ENCODE data around the gene PRDX2.

DNA sequence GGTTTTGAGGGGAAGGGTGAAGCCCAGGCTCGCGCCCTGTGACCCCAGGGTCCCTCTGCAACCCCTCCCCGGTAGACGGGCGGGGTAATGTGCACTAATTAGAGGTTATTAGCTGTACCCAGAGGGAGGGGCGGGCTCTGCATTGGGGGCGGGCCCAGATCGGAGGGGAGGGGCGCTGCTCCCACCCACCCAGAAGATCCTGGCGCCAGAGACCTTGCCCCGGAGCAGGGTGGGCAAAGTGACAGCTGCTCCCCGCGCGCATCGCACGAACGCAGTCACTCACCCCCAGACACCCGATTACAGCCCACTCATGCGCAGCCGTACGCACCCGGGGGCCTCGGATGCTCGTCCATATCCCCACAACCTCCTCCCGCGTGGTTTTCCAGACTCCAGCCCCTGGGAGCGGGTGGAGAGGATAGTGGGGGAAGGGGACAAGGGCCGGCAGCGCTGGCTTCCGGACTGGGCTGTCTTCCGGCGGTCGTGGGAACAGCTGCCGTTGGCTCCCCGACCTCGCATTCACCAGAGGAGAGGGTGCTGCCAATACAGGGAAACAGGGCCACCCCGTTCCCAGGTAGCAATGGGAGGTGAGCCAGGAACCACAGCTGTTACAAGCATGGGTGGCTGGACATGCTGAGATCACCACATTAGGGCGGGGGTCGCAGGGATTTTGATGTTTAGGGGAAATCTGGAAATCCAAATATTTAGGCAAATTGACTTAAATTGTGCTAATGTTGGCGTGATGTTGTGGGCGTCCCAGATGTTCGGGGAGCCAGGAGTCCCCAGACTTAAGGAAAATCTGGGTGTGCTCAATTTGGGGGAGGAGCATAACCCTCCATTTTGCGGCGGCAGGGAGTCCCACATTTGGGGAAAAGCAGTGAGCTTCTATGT lies 23.3 kb downstream of the PRDX2 start:
- TF ChIP-seq, protein P1, sequence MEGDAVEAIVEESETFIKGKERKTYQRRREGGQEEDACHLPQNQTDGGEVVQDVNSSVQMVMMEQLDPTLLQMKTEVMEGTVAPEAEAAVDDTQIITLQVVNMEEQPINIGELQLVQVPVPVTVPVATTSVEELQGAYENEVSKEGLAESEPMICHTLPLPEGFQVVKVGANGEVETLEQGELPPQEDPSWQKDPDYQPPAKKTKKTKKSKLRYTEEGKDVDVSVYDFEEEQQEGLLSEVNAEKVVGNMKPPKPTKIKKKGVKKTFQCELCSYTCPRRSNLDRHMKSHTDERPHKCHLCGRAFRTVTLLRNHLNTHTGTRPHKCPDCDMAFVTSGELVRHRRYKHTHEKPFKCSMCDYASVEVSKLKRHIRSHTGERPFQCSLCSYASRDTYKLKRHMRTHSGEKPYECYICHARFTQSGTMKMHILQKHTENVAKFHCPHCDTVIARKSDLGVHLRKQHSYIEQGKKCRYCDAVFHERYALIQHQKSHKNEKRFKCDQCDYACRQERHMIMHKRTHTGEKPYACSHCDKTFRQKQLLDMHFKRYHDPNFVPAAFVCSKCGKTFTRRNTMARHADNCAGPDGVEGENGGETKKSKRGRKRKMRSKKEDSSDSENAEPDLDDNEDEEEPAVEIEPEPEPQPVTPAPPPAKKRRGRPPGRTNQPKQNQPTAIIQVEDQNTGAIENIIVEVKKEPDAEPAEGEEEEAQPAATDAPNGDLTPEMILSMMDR (IDR thresholded peaks at IDR 0.05; ENCODE audit: low read depth, low read length, poor library complexity, severe bottlenecking), result no peak
- no peak for TF ChIP-seq EZH2phosphoT487 (IDR thresholded peaks at IDR 0.05; ENCODE audit: borderline replicate concordance, low read length)

All from DOHH2 (cell line).